Spleen (tissue), 7 donors: ENCODE measurements around the gene SPN.

Source experiments
- CTCF ChIP-seq, 11 experiments: fragments of 200-600 bp in 7 of 11; fragments of 450-650 bp in 4 of 11; sonication (generic) in 4 of 11; IDR thresholded peaks in 8 of 11; conservative IDR thresholded peaks in 3 of 11; 1 replicate in 7 of 11; 2 replicates in 4 of 11; pipeline versions ENCODE4 v1.4.0 to v1.8.0; 2016 to 2021; ENCODE audit warnings: antibody characterized with exemption in 11 of 11, inconsistent platforms in 4 of 11, mild to moderate bottlenecking in 1 of 11
- POLR2A ChIP-seq, 3 donors: fragments of 450-650 bp; IDR thresholded peaks; one replicate each; pipeline ENCODE4 v1.5.1; 2017; ENCODE audit warnings: antibody characterized with exemption in 3 of 3, mild to moderate bottlenecking in 1 of 3
- POLR2AphosphoS5 ChIP-seq, 3 donors: sonication (generic); formaldehyde crosslinking; IDR thresholded peaks; one replicate each; pipeline ENCODE4 v1.5.1; 2017; ENCODE audit warnings: antibody characterized with exemption in 3 of 3
- donor health status: DM: no; HTN: no; CAD: no; lungs with moderate emphysema.
- donor health status: DM: no; HTN: no; CAD: no.
- donor health status: DM: no; HTN: no; CAD: no.

- TF ChIP-seq POLR2A (IDR thresholded peaks at IDR 0.05) (no peak), CTCF (IDR thresholded peaks at IDR 0.05 in 8 of 11, conservative IDR thresholded peaks at IDR 0.05 in 3 of 11) (no peak), POLR2AphosphoS5 (IDR thresholded peaks at IDR 0.05) (no peak)
These were observed 21.6 kb downstream of the SPN start for GRCh38 chr16:29684679-29685078.
